K562 (cell line): ENCODE measurements around the gene GCDH. TPM values are rescaled to one million over a fixed set of nuclear protein-coding genes. Genes with fewer than 3 reads are reported as not detected.

Source experiments
- ATF7 ChIP-seq: fragments of 450-650 bp; IDR thresholded peaks from 2 replicates; pipeline ENCODE4 v1.7.1; 2014; ENCODE audit warnings: mild to moderate bottlenecking, moderate library complexity
- CBFA2T3 ChIP-seq: fragments of 450-650 bp; IDR thresholded peaks from 2 replicates; pipeline ENCODE4 v1.6.1; 2017
- E2F8 ChIP-seq: fragments of 450-650 bp; IDR thresholded peaks from 2 replicates; pipeline ENCODE4 v1.7.1; 2018; ENCODE audit warnings: mild to moderate bottlenecking, low read depth; ENCODE audit not compliant: partially characterized antibody
- E4F1 ChIP-seq: fragments of 250-450 bp; sonication (Bioruptor Pico); IDR thresholded peaks from 2 replicates; pipeline ENCODE4 v1.5.0; 2021; ENCODE audit warnings: mild to moderate bottlenecking, borderline replicate concordance
- KDM2B ChIP-seq: fragments of 250-450 bp; sonication (Bioruptor Pico); IDR thresholded peaks from 2 replicates; pipeline ENCODE4 v1.8.0; 2021; ENCODE audit warnings: mild to moderate bottlenecking, moderate library complexity
- MAX ChIP-seq: sonication (generic); formaldehyde crosslinking; IDR thresholded peaks from 2 replicates; pipeline ENCODE4 v1.9.0; 2022; ENCODE audit warnings: mild to moderate bottlenecking, missing genetic modification reagents
- PATZ1 ChIP-seq: fragments of 250-450 bp; sonication (Bioruptor Pico); IDR thresholded peaks from 2 replicates; pipeline ENCODE4 v1.5.0; 2020; ENCODE audit warnings: mild to moderate bottlenecking, borderline replicate concordance
- PCBP1 ChIP-seq: fragments of 200-400 bp; formaldehyde crosslinking; IDR thresholded peaks from 2 replicates; pipeline ENCODE4 v1.6.1; 2018; ENCODE audit warnings: mild to moderate bottlenecking, low read depth, low read length; ENCODE audit not compliant: poor library complexity, severe bottlenecking
- POLR2H ChIP-seq: IDR thresholded peaks from 2 replicates; pipeline ENCODE4 v1.6.1; 2016; ENCODE audit warnings: missing genetic modification characterization, low read depth, mild to moderate bottlenecking, control low read depth, missing compliant biosample characterization, moderate library complexity
- SIN3A ChIP-seq, 2 experiments: fragments of 150-350 bp in 1 of 2; IDR thresholded peaks; 2 replicates each; pipeline ENCODE4 v1.6.1; 2011 to 2016; ENCODE audit warnings: borderline replicate concordance in 2 of 2, low read depth in 2 of 2, low read length in 2 of 2, mild to moderate bottlenecking in 2 of 2, moderate library complexity in 2 of 2; ENCODE audit not compliant: control insufficient read depth in 1 of 2
- U2AF1 ChIP-seq: fragments of 200-400 bp; formaldehyde crosslinking; optimal IDR thresholded peaks from 2 replicates; pipeline ENCODE3; 2017; ENCODE audit warnings: mild to moderate bottlenecking, low read depth, low read length, moderate library complexity
- ZNF263 ChIP-seq: sonication (generic); formaldehyde crosslinking; IDR thresholded peaks from 2 replicates; pipeline ENCODE4 v1.8.0; 2022; ENCODE audit warnings: mild to moderate bottlenecking, missing genetic modification reagents, borderline replicate concordance
- ZNF398 ChIP-seq: fragments of 250-450 bp; sonication (Bioruptor Pico); IDR thresholded peaks from 2 replicates; pipeline ENCODE4 v1.8.0; 2021; ENCODE audit warnings: moderate library complexity, mild to moderate bottlenecking, inconsistent platforms
- polyA plus RNA-seq, 8 experiments: library from polyadenylated mRNA; depleted of rRNA in 4 of 8; stranded (reverse) in 5 of 8; unstranded in 3 of 8; fragments of >200 nt; fragmentation: Nextera tagmentation in 2 of 8; fragmentation: Illumina TruSeq in 1 of 8; extraction: Ambion mirVana in 2 of 8; extraction: Trizol in 1 of 8; gene quantifications; 2 replicates each; pipeline versions ENCODE4 v1.2.1 to v1.2.3, GENCODE V29; 2011 to 2014; ENCODE audit warnings: inconsistent platforms in 1 of 8, missing spikeins in 1 of 8
- total RNA-seq, 7 experiments: library from RNA; depleted of rRNA in 6 of 7; stranded (reverse); fragments of >200 nt in 6 of 7; fragmentation: Illumina TruSeq in 2 of 7; extraction: Trizol in 2 of 7; gene quantifications; 2 replicates each; pipeline versions ENCODE4 v1.2.1 to v1.2.3, GENCODE V29; 2011 to 2021; ENCODE audit warnings: low replicate concordance in 1 of 7
- TF ChIP-seq, protein P1 (sequence below): IDR thresholded peaks from 3 replicates; pipeline ENCODE4 v1.6.1; 2011; ENCODE audit warnings: borderline replicate concordance, mild to moderate bottlenecking; ENCODE audit not compliant: insufficient read length, insufficient read depth

Gene GCDH
- total and polyA plus RNA-seq, 9 of the 15 experiments (the other 6 are each of a cell fraction or from before 2014, with no cell fraction given), result 2.9 to 50.8 (median 19.1) TPM

GRCh38 chr19:12884926-12885748 is 5.8 kb upstream of the GCDH start (continued):
- TF ChIP-seq ATF7, result peak; percentile 58; the same call in 1 of the 2 replicates
- TF ChIP-seq, protein P1, sequence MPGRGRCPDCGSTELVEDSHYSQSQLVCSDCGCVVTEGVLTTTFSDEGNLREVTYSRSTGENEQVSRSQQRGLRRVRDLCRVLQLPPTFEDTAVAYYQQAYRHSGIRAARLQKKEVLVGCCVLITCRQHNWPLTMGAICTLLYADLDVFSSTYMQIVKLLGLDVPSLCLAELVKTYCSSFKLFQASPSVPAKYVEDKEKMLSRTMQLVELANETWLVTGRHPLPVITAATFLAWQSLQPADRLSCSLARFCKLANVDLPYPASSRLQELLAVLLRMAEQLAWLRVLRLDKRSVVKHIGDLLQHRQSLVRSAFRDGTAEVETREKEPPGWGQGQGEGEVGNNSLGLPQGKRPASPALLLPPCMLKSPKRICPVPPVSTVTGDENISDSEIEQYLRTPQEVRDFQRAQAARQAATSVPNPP, result no peak
- peak; percentile 43; the same call in 1 of the 2 replicates for TF ChIP-seq CBFA2T3
- TF ChIP-seq MAX (CRISPR knock-in tag), result peak; percentile 94
- TF ChIP-seq KDM2B, result no peak; the same call in 1 of the 2 replicates
- no peak for TF ChIP-seq PATZ1 (CRISPR knock-in tag)
- no peak; the same call in 1 of the 2 replicates for TF ChIP-seq ZNF263 (CRISPR knock-in tag)
- TF ChIP-seq PCBP1, result no peak
- TF ChIP-seq U2AF1, result peak; percentile 98
- peak in 1 of 2 experiments; percentile 65; a peak in 2 of 4 replicates for TF ChIP-seq SIN3A (IDR thresholded peaks at IDR 0.05; ENCODE audit: borderline replicate concordance in 2 of 2, control insufficient read depth in 1 of 2, low read depth in 2 of 2, low read length in 2 of 2)
- no peak for TF ChIP-seq ZNF398
- TF ChIP-seq E2F8, result peak; percentile 50
- TF ChIP-seq POLR2H (tag), result no peak
- TF ChIP-seq E4F1 (CRISPR knock-in tag), result no peak
